HG02642 (cell line): Measurements from ENCODE around the gene NR5A2.

Experiments
- ATAC-seq: cut with Tn5 transposase; IDR thresholded peaks from one replicate; pipeline ENCODE4 v1.9.1; 2021; ENCODE audit warnings: mild to moderate bottlenecking; ENCODE audit not compliant: unreplicated experiment, poor library complexity

NR5A2 gene

DNA sequence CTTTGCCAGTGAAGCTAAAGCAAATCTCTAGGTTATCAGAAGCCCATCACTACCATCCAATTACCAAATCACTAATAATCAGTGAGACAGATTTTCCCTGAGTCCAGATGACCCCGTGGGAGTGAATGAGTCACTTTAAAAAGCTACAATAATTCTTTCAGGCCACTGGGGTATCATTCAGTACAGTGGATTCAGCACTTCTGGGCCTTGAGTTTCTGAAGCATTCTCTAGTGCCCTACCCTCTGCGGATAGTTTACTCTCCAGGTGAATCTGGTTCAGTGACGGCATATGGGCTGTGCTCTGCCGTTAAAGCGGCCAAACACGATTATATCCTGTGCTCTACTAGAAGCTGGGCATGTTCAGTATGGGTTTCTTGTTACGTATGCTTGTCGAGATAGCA lies 26.1 kb downstream of the NR5A2 start:
- ATAC-seq = no peak

DNA sequence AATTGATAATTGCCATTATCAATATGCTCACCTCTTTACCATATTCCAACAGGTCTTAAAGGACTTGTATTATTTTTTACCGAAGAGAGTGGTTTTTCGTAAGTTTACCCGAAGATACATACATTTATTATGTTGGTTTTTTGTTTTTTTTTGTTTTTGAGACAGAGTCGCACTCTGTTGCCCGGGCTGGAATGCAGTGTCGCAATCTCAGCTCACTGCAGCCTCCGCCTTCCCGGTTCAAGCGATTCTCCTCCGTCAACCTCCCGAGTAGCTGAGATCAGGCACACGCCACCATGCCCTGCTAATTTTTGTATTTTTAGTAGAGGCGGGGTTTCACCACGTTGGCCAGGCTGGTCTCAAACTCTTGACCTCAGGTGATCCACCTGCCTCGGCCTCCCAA lies 30.8 kb downstream of the NR5A2 start:
- ATAC-seq = no peak

DNA sequence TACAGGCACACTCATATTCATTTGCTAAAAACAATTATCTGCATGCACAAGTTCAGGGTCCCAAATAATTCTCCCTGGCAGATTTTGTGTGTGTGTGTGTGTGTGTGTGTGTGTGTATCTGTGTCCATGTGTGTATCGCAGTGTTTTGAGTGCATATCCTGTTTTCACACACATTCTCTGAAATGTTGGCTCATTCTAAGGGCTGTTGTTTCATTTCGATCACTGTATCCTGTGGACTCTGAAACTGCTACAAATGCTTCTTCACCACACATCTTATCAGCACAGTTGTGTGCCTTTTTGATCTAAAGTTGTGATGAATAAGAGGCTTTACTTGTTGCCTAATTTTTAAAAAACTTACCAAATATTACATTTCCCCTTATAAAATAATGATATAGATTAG lies 34.6 kb downstream of the NR5A2 start:
- no peak for ATAC-seq

DNA sequence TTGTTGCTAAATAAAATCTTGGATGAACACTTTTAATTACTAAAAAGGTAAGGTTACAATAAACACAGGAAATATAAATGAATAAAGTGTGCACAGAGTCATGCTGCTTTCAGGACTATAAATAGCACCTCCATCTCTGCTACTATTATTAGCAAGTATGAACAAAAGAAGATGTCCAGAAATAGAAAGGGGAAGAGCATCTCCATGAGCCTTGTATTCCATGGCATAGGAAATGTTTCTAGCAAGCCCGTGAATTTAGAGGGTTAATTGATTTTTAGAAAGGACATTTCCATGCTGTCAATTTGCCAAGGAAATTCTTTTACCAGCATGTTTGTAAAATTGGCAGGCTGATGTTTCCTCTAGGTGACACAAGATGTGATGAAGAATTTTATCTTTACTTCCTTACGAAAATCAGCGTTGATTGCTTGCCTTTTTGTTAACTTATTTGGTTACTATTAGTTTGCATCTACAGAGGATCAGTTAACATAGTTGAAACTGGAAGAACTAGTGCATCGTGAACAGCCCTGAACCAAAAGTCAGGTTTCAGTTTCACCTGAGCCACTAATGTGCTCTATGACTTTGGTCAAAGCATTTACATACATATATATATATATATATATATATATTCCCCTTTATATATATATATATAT lies 45.3 kb downstream of the NR5A2 start:
- ATAC-seq = peak; percentile 96

DNA sequence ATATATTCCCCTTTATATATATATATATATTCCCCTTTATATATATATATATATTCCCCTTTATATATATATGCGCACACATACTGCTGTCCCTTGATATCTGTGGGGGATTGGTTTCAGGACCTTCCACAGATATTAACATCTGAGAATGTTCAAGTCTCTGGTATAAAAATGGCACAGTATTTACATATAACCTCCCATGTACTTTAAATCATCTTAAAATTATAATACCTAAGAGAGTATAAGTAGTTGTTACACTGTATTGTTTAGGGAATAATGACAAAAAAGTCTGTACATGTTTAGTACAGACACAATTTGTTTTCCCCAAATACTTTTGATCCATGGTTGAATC lies 45.8 kb downstream of the NR5A2 start:
- no peak for ATAC-seq

DNA sequence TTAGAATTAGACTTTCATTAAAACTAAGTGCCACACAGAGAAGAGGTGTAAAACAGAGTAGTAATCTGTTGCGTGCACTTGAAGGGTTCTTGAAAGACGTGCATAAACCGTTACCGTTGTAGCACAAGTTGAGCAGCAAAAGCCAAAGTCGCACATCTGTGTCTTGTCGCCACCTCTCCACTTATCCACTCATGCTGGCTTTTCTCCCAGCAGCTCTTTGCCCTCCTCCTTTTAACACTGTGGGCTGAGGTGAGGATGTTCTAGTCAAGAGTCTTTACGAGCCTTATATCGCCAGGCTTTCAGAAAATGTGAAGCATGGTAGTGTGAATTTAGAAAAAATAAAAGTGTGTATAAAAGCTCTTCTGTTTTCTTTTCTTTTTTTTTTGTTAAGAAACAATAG lies 48.0 kb downstream of the NR5A2 start:
- ATAC-seq = no peak

DNA sequence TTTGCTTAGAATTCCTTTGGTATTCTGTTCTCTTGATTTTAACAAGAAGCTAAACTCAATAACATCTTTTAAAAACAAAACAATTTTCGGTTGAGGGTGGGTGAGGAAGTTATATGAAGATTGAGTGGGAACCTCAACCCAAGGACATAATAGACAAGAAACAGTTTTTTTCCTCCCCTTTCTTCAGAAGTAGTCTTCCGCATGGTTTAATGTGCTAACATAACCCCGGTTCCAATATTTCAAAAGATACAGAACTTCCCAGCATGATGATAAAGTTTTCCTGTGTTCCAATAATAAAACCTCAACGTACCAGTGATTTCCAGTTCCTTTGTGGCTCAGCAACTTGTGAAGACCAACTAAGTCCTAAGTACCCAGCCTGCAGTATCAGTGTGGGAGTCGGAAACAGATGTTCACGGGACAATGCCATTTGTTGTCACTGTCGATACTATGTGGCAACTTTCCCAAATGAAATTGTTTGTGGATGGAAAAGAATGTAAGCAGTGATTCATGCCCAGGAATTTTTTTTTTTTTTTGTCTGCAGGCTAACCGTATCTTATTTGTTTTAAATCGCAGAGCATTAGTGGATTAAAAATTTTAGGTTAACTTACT lies 48.5 kb downstream of the NR5A2 start:
- no peak for ATAC-seq

DNA sequence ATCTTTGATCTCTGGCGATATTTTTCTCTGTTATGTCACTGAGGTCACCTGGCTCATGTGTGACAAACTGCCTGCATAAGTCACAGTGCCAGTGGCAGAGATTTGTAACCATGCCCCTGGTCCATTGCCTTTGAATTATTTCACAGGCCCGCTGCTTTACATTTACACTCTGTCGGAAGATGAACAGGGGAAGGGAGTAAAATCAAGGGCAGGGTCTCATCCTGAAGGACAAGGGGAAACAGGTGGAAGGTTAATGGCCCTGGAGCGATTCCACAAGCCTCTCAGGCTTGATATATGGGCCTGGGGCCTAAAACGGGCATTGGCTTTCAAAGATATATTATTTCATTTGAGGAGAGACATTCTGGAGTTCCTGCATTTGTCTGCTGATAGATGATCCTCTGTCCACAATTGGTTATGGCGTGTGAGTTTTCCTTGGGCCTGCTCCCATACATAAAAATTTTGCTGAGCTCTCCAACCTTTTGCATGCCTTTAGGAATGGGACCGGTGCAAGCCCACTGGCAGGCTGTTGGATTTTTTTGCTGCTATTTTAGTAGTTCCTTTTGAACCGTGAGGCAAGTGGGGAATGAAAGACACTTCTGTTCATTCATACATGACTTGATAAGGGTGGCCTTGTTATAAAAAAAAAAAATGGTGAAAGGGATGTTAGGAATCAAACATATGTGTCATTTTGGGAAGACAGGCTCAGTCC lies 51.9 kb downstream of the NR5A2 start:
- ATAC-seq = no peak

DNA sequence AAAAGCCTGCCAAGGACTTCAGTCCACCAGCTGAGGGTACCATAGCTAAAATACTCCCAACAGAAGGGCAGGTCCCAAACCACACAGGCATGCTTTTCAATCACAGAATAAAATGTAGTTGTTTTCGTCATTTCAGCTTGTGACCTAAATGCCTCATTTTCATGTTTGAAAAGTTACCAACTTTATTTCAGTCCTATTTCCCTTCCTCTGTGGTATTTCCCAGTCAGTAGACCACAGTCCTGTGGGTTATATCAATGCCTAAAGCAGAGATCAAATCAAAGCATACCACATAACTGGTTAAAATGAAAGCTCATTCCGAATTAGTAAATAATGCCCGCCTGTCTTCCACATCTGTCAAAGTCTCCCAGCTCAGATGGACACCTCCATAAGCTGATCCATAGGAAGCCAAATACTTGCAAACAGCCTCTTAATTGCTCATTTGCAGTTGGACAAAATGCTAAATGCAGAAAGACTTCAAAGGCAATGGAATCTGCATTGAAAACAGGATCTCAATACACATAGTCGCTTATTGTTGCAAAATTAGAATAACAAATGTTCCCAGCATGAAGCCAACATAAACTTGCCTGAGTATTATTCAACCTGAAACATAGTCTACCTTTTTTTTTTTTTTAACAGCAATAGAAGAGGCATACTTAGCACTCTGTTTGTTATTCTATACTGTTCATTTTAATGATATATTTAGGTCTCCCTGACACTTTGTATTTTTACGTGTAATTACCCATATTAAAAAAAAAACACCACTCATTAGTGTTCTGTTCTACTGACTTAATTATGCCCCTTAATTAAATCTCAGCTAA lies 53.9 kb downstream of the NR5A2 start:
- ATAC-seq = no peak

DNA sequence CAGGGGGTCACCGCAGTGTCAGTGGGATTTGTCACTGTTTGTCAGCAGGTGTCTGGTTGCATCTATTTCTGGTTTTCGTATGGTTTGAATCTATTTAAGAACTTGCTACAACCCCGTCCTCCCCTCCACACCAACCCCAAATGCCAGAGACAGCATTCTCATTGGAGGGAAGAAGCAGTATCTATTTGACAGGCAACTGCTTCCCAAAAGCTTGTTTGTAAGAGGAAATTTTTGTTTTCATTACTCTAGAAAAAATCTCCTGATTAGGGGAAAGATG lies 54.4 kb downstream of the NR5A2 start:
- ATAC-seq = no peak

DNA sequence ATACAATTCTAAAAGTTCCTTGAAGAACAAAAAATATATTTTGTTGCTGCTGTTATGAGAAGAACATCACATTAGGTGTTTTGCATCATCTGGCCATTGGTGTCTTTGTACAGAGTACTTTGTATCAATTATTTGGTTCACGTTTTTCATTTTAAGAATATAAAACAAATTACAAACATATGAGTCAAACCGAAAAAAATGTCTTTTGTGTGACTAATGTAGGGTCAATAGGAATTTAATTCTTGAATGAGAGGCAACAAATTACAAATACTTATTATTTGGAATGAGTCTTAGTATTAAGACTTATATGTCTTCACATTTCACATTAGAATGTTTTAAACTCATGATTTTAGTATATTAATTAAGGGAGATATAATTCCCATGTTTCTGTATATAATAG lies 54.8 kb downstream of the NR5A2 start:
- no peak for ATAC-seq

DNA sequence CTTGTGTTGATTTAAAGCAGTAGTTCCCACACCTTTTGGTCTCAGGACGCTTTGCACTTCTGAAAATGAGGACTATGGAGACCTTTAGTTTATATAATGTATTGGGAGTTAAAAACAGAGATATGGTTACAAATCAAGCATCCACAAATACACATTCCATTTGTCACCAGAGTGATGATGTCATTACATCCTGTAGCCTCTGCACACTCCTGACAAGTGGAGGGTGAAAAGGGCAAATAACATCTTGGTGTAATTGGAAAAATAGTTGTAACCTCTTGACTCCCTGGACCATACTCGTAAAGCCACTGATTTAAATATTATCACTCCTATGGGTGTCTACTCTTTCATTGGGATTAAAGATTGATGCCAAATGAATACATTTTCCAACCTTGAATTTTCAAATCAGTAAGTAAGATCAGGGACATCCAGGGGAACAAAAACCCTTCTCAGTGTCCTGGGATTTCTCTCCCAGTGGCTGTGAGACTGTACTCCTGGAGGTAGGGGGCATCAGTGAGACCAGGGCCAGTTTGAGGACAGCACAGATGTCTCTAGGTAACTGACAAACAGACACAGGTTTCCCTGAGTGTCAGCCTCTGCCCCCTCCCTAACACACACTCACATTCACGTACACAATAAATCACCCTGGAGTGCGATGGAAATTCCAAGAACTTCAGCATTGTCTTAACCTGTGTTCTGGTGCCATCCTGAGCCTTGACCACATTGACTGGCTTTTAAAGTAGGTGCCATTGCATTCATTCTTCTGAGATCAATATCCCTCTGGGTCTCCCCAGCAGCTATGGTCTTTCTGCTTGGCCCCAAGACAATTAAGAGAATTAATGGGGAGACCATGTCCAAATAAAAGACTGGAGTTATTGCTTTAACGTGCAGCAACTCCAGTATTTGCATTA lies 63.0 kb downstream of the NR5A2 start:
- no peak for ATAC-seq

DNA sequence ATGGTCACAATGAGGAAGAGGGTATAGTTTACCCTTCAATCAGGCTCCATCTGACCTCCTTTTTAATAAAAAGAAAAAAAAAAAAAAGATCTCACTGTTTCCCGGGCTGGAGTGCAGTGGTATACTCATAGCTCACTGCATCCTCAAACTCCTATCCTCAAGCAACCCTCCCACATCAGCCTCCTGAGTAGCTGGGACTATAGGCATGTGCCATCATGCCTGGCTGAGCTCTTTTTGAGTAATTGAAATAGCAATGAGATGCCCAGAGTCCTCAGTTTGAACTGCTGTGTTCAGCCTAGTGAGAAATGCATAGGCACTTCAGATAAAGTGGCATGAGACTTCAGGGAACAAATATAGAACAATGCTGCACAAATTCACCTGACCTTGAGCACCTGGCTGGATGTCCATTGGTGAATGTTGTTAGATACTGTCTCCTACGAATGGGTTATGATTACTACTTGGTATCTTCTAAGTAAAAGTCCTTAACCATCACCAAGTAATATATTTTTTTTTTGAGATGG lies 67.6 kb downstream of the NR5A2 start:
- no peak for ATAC-seq

DNA sequence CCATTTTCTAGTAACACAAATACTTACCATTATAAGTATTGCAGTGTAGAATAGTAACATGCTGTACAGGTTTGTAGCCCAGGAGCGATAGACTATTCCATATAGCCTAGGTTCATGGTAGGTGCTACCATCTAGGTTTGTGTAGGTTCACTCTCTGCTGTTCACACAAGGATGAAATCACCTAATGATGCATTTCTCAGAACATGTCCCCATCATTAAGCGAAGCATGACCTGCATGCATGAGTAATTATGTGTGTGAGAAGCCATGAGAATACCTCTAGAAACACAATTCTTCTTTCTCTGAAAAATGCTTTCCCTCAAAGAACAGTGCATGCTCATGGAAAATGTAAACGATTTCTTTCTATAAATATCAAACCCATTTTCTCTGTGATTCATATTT lies 69.3 kb downstream of the NR5A2 start:
- no peak for ATAC-seq

DNA sequence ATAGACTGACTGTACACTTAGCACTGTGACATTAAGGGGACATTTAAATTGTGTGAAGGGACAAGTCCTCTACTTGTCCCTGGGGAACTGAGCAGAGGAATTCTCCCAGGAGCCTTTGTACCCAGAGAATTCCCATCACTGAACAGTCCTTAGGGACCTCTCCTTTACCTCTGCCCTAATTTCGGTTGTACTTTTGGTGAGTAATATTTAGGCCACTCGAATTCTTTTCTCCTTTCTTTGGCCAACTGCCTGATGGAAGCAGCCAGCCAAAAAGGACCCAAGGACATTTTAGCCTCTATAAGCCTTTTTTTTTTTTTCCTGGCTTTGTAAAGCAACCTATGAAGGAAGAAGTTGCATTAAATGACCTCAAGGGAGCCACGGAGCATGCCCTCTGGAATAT lies 71.5 kb downstream of the NR5A2 start:
- no peak for ATAC-seq

DNA sequence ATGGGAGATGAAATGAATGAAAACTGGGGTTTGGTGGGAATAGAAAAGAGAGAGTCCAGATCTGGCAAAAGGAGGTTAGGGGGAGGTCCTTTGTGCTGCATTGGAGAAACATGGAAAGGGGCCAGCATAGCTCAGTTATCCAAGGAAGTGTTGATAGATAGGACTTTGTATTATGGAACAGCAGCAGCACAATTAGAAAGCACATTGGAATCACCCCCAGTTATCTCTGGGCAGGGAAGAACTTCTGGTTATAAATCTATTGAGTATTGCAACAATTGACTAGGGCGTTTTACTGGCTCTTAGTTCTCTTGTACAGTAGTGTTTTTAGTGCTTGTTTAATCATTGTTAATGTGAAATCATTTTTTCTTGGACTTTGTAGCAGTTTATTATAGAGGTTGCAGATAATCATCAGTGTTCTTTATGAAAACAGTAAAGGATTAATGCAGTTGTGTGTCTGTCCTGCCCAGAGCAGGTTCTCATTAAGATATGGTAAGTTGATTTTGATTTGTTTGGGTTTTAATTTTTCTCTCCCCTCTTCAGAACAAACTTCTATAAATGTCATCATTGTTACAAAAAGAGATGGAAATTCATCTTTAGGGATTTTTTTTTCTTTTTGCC lies 76.6 kb downstream of the NR5A2 start:
- ATAC-seq = no peak

DNA sequence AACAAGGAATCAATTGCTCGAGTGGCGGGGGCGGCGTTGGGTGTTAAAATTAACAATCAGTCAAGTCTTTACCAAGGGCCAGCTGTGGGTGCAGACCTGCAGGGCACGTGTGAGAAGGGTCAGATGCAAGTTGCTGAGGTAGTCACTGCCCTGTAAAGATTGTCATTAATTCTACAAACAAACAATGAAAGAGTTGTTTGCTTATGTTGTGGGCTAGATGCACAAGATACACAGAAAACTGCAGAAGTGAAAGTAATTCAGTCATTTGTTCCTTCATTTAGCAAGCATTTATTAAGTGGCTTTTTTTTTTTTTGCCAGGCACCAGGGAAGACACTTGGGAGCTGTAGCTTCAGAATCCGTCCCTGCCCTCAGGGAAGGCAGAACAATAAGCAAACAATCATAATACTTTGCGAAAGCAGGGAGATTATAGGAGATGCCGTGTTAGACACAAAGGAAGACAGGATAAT lies 79.5 kb downstream of the NR5A2 start:
- ATAC-seq = no peak

DNA sequence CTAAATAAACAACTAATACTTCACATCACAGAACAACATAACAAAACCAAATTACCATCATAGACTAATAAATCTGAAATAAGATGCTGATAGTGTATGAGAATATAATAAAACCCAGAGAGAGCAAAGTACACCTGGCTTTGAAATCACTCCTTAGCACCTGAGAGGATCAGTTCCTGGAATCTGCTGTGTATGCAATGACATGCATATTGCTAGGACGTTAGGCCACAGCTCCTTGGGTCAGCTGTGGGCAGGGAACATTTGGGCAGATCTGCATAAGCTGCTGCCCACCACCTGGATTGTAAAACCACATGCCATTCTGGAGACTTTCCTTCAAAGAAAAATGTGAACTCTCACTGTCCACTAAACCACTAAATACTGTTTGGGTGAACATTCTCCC lies 81.1 kb downstream of the NR5A2 start:
- ATAC-seq = no peak

DNA sequence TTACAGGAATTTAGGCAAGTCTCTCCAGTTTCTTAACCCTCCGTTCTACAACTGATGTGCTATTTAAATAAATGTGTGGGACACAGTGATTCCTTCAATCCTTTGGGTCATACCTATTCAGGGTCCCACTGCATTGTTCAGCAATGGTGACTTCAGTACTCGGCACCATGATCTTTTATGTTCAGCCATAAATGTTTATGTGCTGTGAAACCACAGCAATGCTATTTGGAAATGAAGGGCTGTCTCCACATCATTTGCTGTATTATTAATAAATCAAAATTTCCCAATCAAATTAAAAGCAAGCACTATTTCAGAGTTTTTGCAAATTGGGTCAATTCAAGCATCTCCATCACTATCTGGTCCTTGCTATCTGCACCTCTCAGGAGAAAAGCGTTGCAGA lies 84.8 kb downstream of the NR5A2 start:
- no peak for ATAC-seq

DNA sequence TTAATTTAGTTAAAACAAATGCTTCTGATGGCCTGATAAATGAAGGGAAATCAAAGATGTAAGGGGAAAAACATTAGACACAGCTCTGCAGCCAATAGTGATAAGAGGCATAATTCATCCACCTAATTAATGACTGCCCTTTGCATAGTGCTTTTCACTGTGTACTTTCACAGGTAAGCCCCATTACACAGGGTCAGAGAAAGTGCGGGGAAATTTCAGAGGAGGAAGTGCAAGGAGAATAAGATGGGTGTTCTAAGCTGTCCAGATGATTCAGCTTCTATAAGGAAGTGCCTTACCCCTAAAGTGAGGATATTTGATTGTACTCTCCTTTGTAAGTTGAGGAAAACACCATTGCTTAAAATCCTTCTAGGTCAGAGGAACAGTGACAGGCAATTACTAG lies 88.0 kb downstream of the NR5A2 start:
- ATAC-seq = no peak
